Pons (tissue), 1 donor: ENCODE results near the gene ACER3.
"Not testable (repeated sequence)": the region's sequence is repeated elsewhere in the genome, so short reads cannot be mapped to it uniquely, and the experiment has no call there.

ENCODE experiments used
- DNase-seq: peaks from one replicate; pipeline ENCODE4 v3.0.0-alpha.2; 2016; ENCODE audit warnings: low spot score

ACER3 gene

GRCh38 chr11:76995081-76995576 is 134.4 kb downstream of the ACER3 start:
- no peak for DNase-seq

GRCh38 chr11:76997512-76997911 is 136.8 kb downstream of the ACER3 start:
- no peak for DNase-seq

- DNase-seq = no peak
Observed at GRCh38 chr11:76999597-76999996, 138.9 kb downstream of the ACER3 start.

- no peak for DNase-seq
Observed at GRCh38 chr11:77001613-77002012, 140.9 kb downstream of the ACER3 start.

GRCh38 chr11:77002776-77003175 is 142.1 kb downstream of the ACER3 start:
- DNase-seq = no peak

- no peak for DNase-seq
Observed at GRCh38 chr11:77003963-77004362, 143.2 kb downstream of the ACER3 start.

- no peak for DNase-seq
Observed at GRCh38 chr11:77009533-77010160, 148.9 kb downstream of the ACER3 start.

GRCh38 chr11:77014669-77015068 is 154.0 kb downstream of the ACER3 start:
- DNase-seq = no peak

- DNase-seq = not testable (repeated sequence)
Observed at GRCh38 chr11:77018396-77018924, 157.7 kb downstream of the ACER3 start.

- peak; percentile 25 for DNase-seq
Observed at GRCh38 chr11:77019976-77020595, 159.4 kb downstream of the ACER3 start.

- DNase-seq = no peak
Observed at GRCh38 chr11:77020734-77021133, 160.0 kb downstream of the ACER3 start.

GRCh38 chr11:77024745-77025144 is 164.0 kb downstream of the ACER3 start:
- DNase-seq = no peak

- DNase-seq = no peak
Observed at GRCh38 chr11:77026221-77026620, 165.5 kb downstream of the ACER3 start.

GRCh38 chr11:77026743-77027142 is 166.0 kb downstream of the ACER3 start:
- DNase-seq = no peak

GRCh38 chr11:77027275-77027674 is 166.6 kb downstream of the ACER3 start:
- DNase-seq = no peak

GRCh38 chr11:77029829-77030228 is 169.1 kb downstream of the ACER3 start:
- no peak for DNase-seq

GRCh38 chr11:77030834-77031414 is 170.2 kb downstream of the ACER3 start:
- DNase-seq = no peak

- no peak for DNase-seq
Observed at GRCh38 chr11:77031599-77031998, 170.9 kb downstream of the ACER3 start.

GRCh38 chr11:77035039-77035438 is 174.3 kb downstream of the ACER3 start:
- no peak for DNase-seq

- DNase-seq = no peak
Observed at GRCh38 chr11:77035580-77035979, 174.9 kb downstream of the ACER3 start.

GRCh38 chr11:77036398-77036797 is 175.7 kb downstream of the ACER3 start:
- no peak for DNase-seq

GRCh38 chr11:77037057-77037456 is 176.3 kb downstream of the ACER3 start:
- no peak for DNase-seq
